Stimulated activated CD4-positive, alpha-beta T cell treated with anti-CD3 and anti-CD28 coated beads, Interleukin-4, amount 100 ng/mL, for 4 hours (primary cell): ENCODE measurements around the gene GPR42.

Source experiments
- DNase-seq, 2 experiments: peaks; one replicate each; pipeline ENCODE4 v3.0.0-alpha.2; 2020

Gene GPR42

GRCh38 chr19:35370722-35371121 is at the start of gene GPR42:
Gene GPR42 (plus strand): TSS chr19:35371068. CDS start chr19:35371360, 292 bp downstream.
- no peak for DNase-seq

- no peak for DNase-seq
These were observed 49.6 kb upstream of the GPR42 start for GRCh38 chr19:35321291-35321690.

- no peak for DNase-seq
These were observed 48.9 kb upstream of the GPR42 start for GRCh38 chr19:35322014-35322413.

GRCh38 chr19:35327642-35328041 is 43.2 kb upstream of the GPR42 start:
- no peak for DNase-seq

GRCh38 chr19:35328851-35329285 is 42.0 kb upstream of the GPR42 start, which contains the start of gene CD22:
Gene CD22 (plus strand): TSS chr19:35329187. CDS start chr19:35332041, 2,854 bp downstream.
- DNase-seq, result no peak

GRCh38 chr19:35329323-35329722 is 41.5 kb upstream of the GPR42 start:
- no peak for DNase-seq

- DNase-seq, result no peak
These were observed 40.4 kb upstream of the GPR42 start for GRCh38 chr19:35330475-35330874.

GRCh38 chr19:35331551-35332214 is 39.2 kb upstream of the GPR42 start:
- DNase-seq, result no peak

GRCh38 chr19:35332817-35333216 is 38.1 kb upstream of the GPR42 start:
- DNase-seq, result no peak

GRCh38 chr19:35334144-35334753 is 36.6 kb upstream of the GPR42 start:
- no peak for DNase-seq

GRCh38 chr19:35336166-35336955 is 34.5 kb upstream of the GPR42 start:
- DNase-seq, result no peak

- DNase-seq, result no peak
These were observed 33.5 kb upstream of the GPR42 start for GRCh38 chr19:35337097-35337983.

- no peak for DNase-seq
These were observed 32.9 kb upstream of the GPR42 start for GRCh38 chr19:35337984-35338296.

GRCh38 chr19:35340431-35340830 is 30.4 kb upstream of the GPR42 start:
- DNase-seq, result no peak

GRCh38 chr19:35341006-35341405 is 29.9 kb upstream of the GPR42 start:
- DNase-seq, result no peak

GRCh38 chr19:35341565-35342225 is 29.2 kb upstream of the GPR42 start:
- no peak for DNase-seq

- DNase-seq, result no peak
These were observed 28.4 kb upstream of the GPR42 start for GRCh38 chr19:35342430-35342829.

GRCh38 chr19:35344511-35345031 is 26.3 kb upstream of the GPR42 start:
- no peak for DNase-seq

GRCh38 chr19:35345671-35346111 is 25.2 kb upstream of the GPR42 start:
- DNase-seq, result no peak

- DNase-seq, result peak; percentile 59 to 73
These were observed 24.4 kb upstream of the GPR42 start for GRCh38 chr19:35346193-35347052.
